ENCODE data around the gene HOXA3.

HOXA3 gene

DNA sequence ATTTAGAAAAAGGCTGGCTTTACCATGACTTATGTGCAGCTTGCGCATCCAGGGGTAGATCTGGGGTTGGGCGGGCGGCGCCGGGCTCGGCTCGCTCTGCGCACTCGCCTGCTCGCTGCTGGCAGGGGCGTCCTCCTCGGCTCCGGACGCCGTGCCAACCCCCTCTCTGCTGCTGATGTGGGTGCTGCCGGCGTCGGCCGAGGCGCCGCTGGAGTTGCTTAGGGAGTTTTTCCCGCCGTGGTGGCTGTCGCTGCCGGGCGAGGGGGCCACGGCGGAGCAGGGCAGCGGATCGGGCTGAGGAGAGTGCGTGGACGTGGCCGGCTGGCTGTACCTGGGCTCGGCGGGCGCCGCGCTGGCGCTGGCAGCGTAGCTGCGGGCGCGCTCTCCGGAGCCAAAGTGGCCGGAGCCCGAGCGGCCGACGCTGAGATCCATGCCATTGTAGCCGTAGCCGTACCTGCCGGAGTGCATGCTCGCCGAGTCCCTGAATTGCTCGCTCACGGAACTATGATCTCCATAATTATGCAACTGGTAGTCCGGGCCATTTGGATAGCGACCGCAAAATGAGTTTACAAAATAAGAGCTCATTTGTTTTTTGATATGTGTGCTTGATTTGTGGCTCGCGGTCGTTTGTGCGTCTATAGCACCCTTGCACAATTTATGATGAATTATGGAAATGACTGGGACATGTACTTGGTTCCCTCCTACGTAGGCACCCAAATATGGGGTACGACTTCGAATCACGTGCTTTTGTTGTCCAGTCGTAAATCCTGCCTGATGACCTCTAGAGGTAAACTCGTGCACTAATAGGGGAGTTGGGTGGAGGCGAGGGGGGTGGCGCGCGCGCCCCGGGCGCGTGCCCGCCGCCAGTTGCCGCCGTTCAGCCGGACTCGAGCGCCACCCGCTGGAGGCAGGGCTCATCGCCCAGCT, 9.1 kb downstream of the HOXA3 start, which contains the start of gene HOXA5:
Gene HOXA5, minus strand, starts transcription at position 659 of the 927 bp plus-strand sequence. Its CDS starts 74 bp downstream, at position 585.
- no peak for TF ChIP-seq POLR2A (IDR thresholded peaks at IDR 0.05; ENCODE audit: extremely low read depth, insufficient read length)
- TF ChIP-seq MYC (IDR thresholded peaks at IDR 0.05; ENCODE audit: low read depth, low read length), result no peak
- no peak for TF ChIP-seq MAX (IDR thresholded peaks at IDR 0.05; ENCODE audit: low read depth, low read length)
- no peak for TF ChIP-seq CTCF (IDR thresholded peaks at IDR 0.05; ENCODE audit: low read depth, low read length)
- H3K4me3 ChIP-seq (ENCODE audit: low read depth, low read length), result no peak within 1 kb of the TSS
- no peak for DNase-seq (ENCODE audit: low read depth)

DNA sequence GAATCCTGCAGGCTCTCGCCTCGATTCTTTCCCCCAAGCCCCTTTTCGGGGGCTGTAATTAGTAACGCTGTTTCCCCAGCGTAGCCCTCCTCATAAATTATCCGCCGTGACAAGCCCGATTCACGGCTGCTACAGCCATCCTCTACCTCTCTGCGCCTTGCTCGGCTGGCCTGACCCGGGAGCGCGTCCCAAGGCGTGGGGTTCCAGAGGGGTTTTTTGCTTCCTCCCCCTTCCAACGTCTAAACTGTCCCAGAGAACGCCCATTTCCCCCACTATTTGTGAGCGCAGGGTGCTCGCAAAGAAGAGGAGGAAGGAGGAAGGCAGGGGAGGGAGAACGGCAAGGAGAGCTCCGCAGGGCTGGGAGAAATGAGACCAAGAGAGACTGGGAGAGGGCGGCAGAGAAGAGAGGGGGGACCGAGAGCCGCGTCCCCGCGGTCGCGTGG, 9.8 kb downstream of the HOXA3 start:
- H3K4me3 ChIP-seq (ENCODE audit: low read depth, low read length), result no peak overlapping the region
- TF ChIP-seq CTCF (IDR thresholded peaks at IDR 0.05; ENCODE audit: low read depth, low read length), result no peak
- TF ChIP-seq MAX (IDR thresholded peaks at IDR 0.05; ENCODE audit: low read depth, low read length), result no peak
- TF ChIP-seq MYC (IDR thresholded peaks at IDR 0.05; ENCODE audit: low read depth, low read length), result no peak
- TF ChIP-seq POLR2A (IDR thresholded peaks at IDR 0.05; ENCODE audit: extremely low read depth, insufficient read length), result no peak
- no peak for DNase-seq (ENCODE audit: low read depth)

GRCh38 chr7:27141923-27142579, 10.3 kb downstream of the HOXA3 start:
- no peak overlapping the region for H3K4me3 ChIP-seq (ENCODE audit: low read depth, low read length)
- TF ChIP-seq CTCF (IDR thresholded peaks at IDR 0.05; ENCODE audit: low read depth, low read length) (no peak), MYC (IDR thresholded peaks at IDR 0.05; ENCODE audit: low read depth, low read length) (no peak), MAX (IDR thresholded peaks at IDR 0.05; ENCODE audit: low read depth, low read length) (no peak), POLR2A (IDR thresholded peaks at IDR 0.05; ENCODE audit: extremely low read depth, insufficient read length) (no peak)
- no peak for DNase-seq (ENCODE audit: low read depth)

DNA sequence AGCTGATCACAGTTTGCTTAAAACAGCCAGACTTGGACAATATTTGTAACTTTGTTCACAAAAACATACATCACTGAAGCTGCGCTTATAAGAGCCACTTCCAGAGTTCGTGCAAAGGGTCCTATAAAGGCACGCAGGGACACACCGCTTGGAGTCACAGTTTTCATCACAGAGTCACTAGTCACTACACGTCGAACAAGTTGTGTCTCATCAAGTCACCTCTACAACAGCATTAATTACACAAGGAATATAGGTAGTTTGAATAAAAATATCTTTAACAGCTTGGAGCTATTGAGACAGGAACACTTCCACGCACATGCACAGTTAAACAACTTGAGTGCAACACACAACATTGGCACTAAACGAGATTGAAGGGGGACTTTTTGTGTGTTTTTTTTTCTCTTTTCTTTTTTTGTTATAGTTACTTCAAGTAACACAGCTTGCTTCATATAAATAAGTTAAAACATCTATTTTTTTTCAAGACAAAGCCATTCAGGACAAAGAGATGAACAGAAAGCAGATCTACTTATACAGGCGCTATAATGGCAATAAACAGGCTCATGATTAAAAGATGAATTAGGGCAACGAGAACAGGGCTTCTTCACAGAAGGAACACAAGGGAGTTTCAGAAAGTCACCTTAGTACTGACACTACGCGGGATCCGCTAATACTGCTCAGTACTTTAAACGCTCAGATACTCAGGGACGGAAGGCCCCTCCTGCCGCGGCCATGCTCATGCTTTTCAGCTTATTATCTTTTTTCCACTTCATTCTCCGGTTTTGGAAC, 11.1 kb downstream of the HOXA3 start:
- TF ChIP-seq MYC (IDR thresholded peaks at IDR 0.05; ENCODE audit: low read depth, low read length), result no peak
- no peak for TF ChIP-seq POLR2A (IDR thresholded peaks at IDR 0.05; ENCODE audit: extremely low read depth, insufficient read length)
- no peak for TF ChIP-seq CTCF (IDR thresholded peaks at IDR 0.05; ENCODE audit: low read depth, low read length)
- TF ChIP-seq MAX (IDR thresholded peaks at IDR 0.05; ENCODE audit: low read depth, low read length), result no peak
- no peak for DNase-seq (ENCODE audit: low read depth)
- no peak overlapping the region for H3K4me3 ChIP-seq (ENCODE audit: low read depth, low read length)

GRCh38 chr7:27140126-27140857, 12.1 kb downstream of the HOXA3 start:
- no peak for DNase-seq (ENCODE audit: low read depth)
- no peak overlapping the region for H3K4me3 ChIP-seq (ENCODE audit: low read depth, low read length)

More at GRCh38 chr7:27140126-27140857, 12.1 kb downstream of the HOXA3 start:
- TF ChIP-seq MAX (IDR thresholded peaks at IDR 0.05; ENCODE audit: low read depth, low read length) (no peak), POLR2A (IDR thresholded peaks at IDR 0.05; ENCODE audit: extremely low read depth, insufficient read length) (no peak), CTCF (IDR thresholded peaks at IDR 0.05; ENCODE audit: low read depth, low read length) (no peak), MYC (IDR thresholded peaks at IDR 0.05; ENCODE audit: low read depth, low read length) (no peak)

All from NB4 (cell line).